Hepatocyte (in vitro differentiated cells): ENCODE measurements around the gene COL19A1. TPM values are rescaled to one million over a fixed set of nuclear protein-coding genes. Genes with fewer than 3 reads are reported as not detected.

Experiments
- DNase-seq: peaks from one replicate; pipeline ENCODE4 v3.0.0-alpha.2; 2016; ENCODE audit warnings: low spot score
- H2AFZ ChIP-seq: fragments of 200-600 bp; sonication (generic); 2 replicates; pipeline ENCODE4 v1.6.0; 2016; ENCODE audit warnings: antibody characterized with exemption, mild to moderate bottlenecking
- H3K27ac ChIP-seq: fragments of 200-600 bp; sonication (generic); 2 replicates; pipeline ENCODE4 v1.5.1; 2016; ENCODE audit warnings: mild to moderate bottlenecking
- H3K27me3 ChIP-seq: fragments of 200-600 bp; sonication (generic); 2 replicates; pipeline ENCODE4 v1.6.1; 2016
- H3K36me3 ChIP-seq: fragments of 200-600 bp; sonication (generic); replicated peaks from 2 replicates; pipeline ENCODE4 v1.5.1; 2016; ENCODE audit warnings: low read depth; ENCODE audit not compliant: insufficient read depth
- H3K4me1 ChIP-seq: fragments of 200-600 bp; sonication (generic); 2 replicates; pipeline ENCODE4 v1.5.1; 2016; ENCODE audit warnings: mild to moderate bottlenecking, moderate library complexity; ENCODE audit not compliant: insufficient read depth
- H3K4me2 ChIP-seq: fragments of 200-600 bp; sonication (generic); 2 replicates; pipeline ENCODE4 v1.6.0; 2016
- H3K4me3 ChIP-seq: fragments of 200-600 bp; sonication (generic); 2 replicates; pipeline ENCODE4 v1.5.1; 2016; ENCODE audit warnings: mild to moderate bottlenecking
- H3K79me2 ChIP-seq: fragments of 200-600 bp; sonication (generic); 2 replicates; pipeline ENCODE4 v1.6.0; 2017; ENCODE audit warnings: mild to moderate bottlenecking
- H3K9me2 ChIP-seq: fragments of 200-600 bp; sonication (generic); replicated peaks from 2 replicates; pipeline ENCODE4 v1.6.0; 2017; ENCODE audit warnings: mild to moderate bottlenecking; ENCODE audit not compliant: insufficient read depth
- H3K9me3 ChIP-seq: fragments of 200-600 bp; sonication (generic); 2 replicates; pipeline ENCODE4 v1.5.1; 2016; ENCODE audit warnings: low read depth, mild to moderate bottlenecking
- H4K20me1 ChIP-seq: fragments of 200-600 bp; sonication (generic); 2 replicates; pipeline ENCODE4 v1.6.0; 2016; ENCODE audit warnings: mild to moderate bottlenecking; ENCODE audit not compliant: insufficient read depth, poor library complexity, severe bottlenecking
- EZH2 ChIP-seq: fragments of 200-600 bp; sonication (generic); IDR thresholded peaks from 2 replicates; pipeline ENCODE4 v1.6.1; 2016; ENCODE audit warnings: antibody characterized with exemption, mild to moderate bottlenecking, borderline replicate concordance
- EZH2phosphoT487 ChIP-seq: fragments of 200-600 bp; sonication (generic); IDR thresholded peaks from one replicate; pipeline ENCODE4 v1.6.1; 2018; ENCODE audit warnings: antibody characterized with exemption, mild to moderate bottlenecking, low read depth, moderate library complexity; ENCODE audit not compliant: unreplicated experiment, severe bottlenecking
- WGBS: methylation state at CpG from one replicate; pipeline ENCODE4 v1.1.6; 2016; ENCODE audit warnings: low lambda C conversion rate; ENCODE audit errors: missing lambda C conversion rate; 5-methylcytosine and 5-hydroxymethylcytosine counted together
- polyA plus RNA-seq: library from polyadenylated mRNA; unstranded; fragments of >200 nt; fragmentation: Nextera tagmentation; extraction: Ambion mirVana; gene quantifications from 2 replicates; pipeline ENCODE4 v1.2.1, GENCODE V29; 2016
- total RNA-seq: library from RNA; depleted of rRNA; stranded (reverse); fragments of >200 nt; gene quantifications from 2 replicates; pipeline ENCODE4 v1.2.3, GENCODE V29; 2014
- TF ChIP-seq, protein P1 (sequence below): fragments of 200-600 bp; sonication (generic); IDR thresholded peaks from 2 replicates; pipeline ENCODE4 v1.5.1; 2016; ENCODE audit warnings: antibody characterized with exemption, mild to moderate bottlenecking; ENCODE audit not compliant: poor library complexity

COL19A1 gene
- total and polyA plus RNA-seq, 2 experiments from 2014 or later: 1.1 to 1.2 TPM

DNA sequence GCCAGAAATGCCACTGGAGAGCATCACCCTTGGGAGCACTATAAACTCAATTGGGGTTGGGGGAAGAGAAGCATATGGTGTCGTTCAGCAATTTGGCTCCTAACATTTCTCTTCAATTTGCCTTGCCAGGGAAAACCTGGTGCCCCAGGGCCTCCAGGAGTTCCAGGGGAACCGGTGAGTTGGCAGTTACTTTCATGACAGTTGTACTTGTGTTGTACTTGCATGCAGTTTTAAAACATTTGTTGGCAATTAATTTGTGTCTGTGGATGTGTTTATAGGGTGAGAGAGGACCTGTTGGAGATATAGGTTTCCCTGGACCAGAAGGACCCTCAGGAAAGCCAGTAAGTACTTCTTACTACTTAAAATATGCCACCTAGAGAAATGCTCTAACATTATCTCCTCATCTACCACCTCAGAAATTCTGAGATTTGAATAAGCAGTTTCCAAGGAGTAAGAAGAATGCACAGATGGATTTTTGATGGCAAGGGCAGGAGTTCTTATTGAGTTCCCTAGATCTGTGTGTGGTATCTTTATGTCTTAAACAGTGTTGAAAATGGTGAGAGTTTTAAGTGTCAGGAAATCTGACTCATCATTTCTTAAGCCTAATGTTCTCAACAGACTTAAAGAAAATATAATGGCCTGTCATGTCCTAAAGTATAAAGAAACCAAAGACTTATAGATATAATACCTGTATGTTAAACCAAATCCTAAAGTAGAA is 314.0 kb downstream of the COL19A1 start:
- TF ChIP-seq EZH2 (no peak), EZH2phosphoT487 (no peak)
- TF ChIP-seq, protein P1, sequence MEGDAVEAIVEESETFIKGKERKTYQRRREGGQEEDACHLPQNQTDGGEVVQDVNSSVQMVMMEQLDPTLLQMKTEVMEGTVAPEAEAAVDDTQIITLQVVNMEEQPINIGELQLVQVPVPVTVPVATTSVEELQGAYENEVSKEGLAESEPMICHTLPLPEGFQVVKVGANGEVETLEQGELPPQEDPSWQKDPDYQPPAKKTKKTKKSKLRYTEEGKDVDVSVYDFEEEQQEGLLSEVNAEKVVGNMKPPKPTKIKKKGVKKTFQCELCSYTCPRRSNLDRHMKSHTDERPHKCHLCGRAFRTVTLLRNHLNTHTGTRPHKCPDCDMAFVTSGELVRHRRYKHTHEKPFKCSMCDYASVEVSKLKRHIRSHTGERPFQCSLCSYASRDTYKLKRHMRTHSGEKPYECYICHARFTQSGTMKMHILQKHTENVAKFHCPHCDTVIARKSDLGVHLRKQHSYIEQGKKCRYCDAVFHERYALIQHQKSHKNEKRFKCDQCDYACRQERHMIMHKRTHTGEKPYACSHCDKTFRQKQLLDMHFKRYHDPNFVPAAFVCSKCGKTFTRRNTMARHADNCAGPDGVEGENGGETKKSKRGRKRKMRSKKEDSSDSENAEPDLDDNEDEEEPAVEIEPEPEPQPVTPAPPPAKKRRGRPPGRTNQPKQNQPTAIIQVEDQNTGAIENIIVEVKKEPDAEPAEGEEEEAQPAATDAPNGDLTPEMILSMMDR: no peak
- Histone ChIP-seq H3K9me2 (no peaks in the 10 kb centered on the region), H3K4me2 (no peak overlapping the region), H3K79me2 (no peaks in the 10 kb centered on the region), H4K20me1 (no peaks in the 10 kb centered on the region), H2AFZ (no peak overlapping the region), H3K27ac (no peak overlapping the region), H3K27me3 (no peaks in the 10 kb centered on the region), H3K36me3 (no peaks in the 10 kb centered on the region), H3K9me3 (no peaks in the 10 kb centered on the region), H3K4me3 (no peak overlapping the region), H3K4me1 (no peaks in the 10 kb centered on the region)
- no peak for DNase-seq
- WGBS: 88% methylated on average over 2 of the region's 2 CpGs

DNA sequence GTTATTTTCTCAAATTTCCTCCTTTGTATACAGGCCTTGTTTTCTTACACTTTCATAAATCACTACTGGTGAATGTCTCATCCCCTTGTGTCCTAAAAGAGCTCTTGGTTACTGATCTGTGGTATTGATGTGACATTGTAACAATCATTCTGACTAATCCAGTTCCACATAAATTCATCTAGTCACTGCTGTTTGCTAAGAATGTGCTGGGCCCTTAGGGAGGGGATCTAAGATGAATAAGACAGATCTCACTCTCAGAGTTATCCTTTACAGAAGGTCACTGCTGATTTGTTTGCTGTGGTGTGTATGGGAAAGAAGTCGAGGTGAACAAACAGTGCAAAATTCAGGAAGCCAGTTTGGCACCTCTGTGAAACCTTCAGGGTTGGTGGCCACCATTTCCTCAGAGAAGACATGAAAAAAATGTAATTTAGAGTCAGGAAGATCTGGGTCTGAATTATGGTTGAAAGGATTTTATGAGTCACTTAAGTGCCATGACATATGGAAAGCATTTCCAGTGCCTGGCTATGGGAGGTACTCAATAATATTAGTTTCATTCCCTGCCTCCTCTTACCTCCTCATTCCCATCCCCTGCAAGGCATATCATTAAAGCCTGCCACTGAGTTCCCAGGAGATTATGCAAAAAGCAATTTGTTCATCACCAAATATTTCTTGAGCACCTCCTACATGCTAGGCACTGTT is 314.7 kb downstream of the COL19A1 start:
- H3K27me3 ChIP-seq: no peaks in the 10 kb centered on the region
- H3K4me1 ChIP-seq: no peaks in the 10 kb centered on the region
- no peaks in the 10 kb centered on the region for H4K20me1 ChIP-seq
- WGBS: 53% methylated on average over 1 of the region's 1 CpG
- no peak overlapping the region for H3K4me2 ChIP-seq
- no peaks in the 10 kb centered on the region for H3K9me3 ChIP-seq
- no peaks in the 10 kb centered on the region for H3K36me3 ChIP-seq
- H3K9me2 ChIP-seq: no peaks in the 10 kb centered on the region
- no peaks in the 10 kb centered on the region for H3K79me2 ChIP-seq
- no peak overlapping the region for H2AFZ ChIP-seq
- no peak for TF ChIP-seq EZH2
- TF ChIP-seq, protein P1: no peak
- TF ChIP-seq EZH2phosphoT487: no peak
- H3K4me3 ChIP-seq: no peak overlapping the region
- no peak overlapping the region for H3K27ac ChIP-seq
- no peak for DNase-seq

DNA sequence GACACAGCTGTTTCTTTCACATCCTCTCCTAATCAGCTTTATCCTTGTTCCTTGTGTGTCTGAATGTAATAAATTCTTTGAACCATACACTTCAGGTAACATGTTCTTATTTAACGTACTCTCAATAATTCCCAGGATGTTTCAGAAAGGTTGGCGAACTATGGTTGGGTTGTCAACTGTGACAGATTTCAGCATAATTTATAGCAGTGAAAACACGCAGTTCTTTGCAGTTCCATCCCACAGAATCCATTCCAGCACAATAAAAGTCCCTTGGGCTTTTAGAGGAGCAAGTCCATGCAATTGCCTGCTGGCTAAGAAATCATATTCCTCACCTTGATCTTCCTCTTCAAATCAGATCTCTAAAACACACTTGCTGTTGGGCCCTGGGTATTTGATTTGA is 317.2 kb downstream of the COL19A1 start:
- Histone ChIP-seq H3K4me2 (no peak overlapping the region), H3K4me1 (no peaks in the 10 kb centered on the region), H3K4me3 (no peak overlapping the region), H3K79me2 (no peaks in the 10 kb centered on the region), H2AFZ (no peak overlapping the region), H3K9me3 (no peaks in the 10 kb centered on the region), H3K36me3 (no peaks in the 10 kb centered on the region), H4K20me1 (no peaks in the 10 kb centered on the region), H3K27ac (no peak overlapping the region), H3K27me3 (no peaks in the 10 kb centered on the region), H3K9me2 (no peaks in the 10 kb centered on the region)
- DNase-seq: no peak
- TF ChIP-seq EZH2: no peak
- no peak for TF ChIP-seq EZH2phosphoT487
- TF ChIP-seq, protein P1: no peak
- WGBS: 57% methylated on average over 3 of the region's 3 CpGs
